ENCODE results near the gene GLI3. TPM values are rescaled to one million over a fixed set of nuclear protein-coding genes. Genes with fewer than 3 reads are reported as not detected.

The GLI3 gene
- total RNA-seq, 1 experiment from 2014 or later = 45.0 TPM

DNA sequence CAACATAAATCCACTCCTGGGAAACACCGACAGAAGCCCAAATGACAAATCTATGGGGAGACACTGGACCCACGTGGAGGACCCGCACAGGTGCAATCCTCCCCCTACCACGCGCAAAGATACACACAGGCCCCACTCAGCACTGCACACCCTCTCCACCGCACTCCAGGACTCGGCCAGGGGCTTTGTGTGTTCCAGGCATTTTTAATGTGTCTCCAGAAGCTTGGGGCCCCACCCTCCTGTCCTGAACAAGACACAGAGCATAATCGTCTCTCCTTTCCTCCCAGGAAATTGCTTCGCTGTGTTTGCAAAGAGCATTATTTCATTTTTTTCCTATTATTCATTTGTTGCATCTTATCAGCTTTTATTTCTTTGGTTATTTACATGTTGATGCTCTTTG, 82.8 kb downstream of the GLI3 start:
- Histone ChIP-seq H3K23me2 (ENCODE audit: insufficient read length, low read depth, low read length, poor library complexity, severe bottlenecking) (no peaks in the 10 kb centered on the region), H4K20me1 (ENCODE audit: control insufficient read depth, insufficient read depth, insufficient read length) (no peaks in the 10 kb centered on the region), H2BK5ac (ENCODE audit: insufficient read length, low read length) (no peak overlapping the region), H3K18ac (ENCODE audit: insufficient read length, low read depth, low read length) (no peak overlapping the region), H4K91ac (ENCODE audit: insufficient read length, low read depth, low read length) (no peak overlapping the region), H3K79me1 (ENCODE audit: insufficient read depth, low read depth, low read length, poor library complexity, severe bottlenecking) (peaks cover 2% of the 10 kb centered on the region), H2BK15ac (ENCODE audit: low read depth, low read length) (no peak overlapping the region), H2BK120ac (ENCODE audit: low read depth, low read length, poor library complexity, severe bottlenecking) (no peak overlapping the region), H3K23ac (ENCODE audit: insufficient read length, low read depth, low read length) (no peak overlapping the region), H4K8ac (replicated peaks; ENCODE audit: insufficient read length, low read depth, low read length) (no peak overlapping the region), H4K5ac (ENCODE audit: insufficient read length, low read depth, low read length) (no peak overlapping the region), H2AK5ac (ENCODE audit: insufficient read length, low read length) (no peak overlapping the region), H3K9ac (ENCODE audit: extremely low read depth, insufficient read length, low read length) (no peak overlapping the region), H3K4me1 (ENCODE audit: insufficient read depth, low read length) (peaks cover 2% of the 10 kb centered on the region; the same call in 1 of the 2 replicates), H3K9me3 (ENCODE audit: control insufficient read depth, low read depth, low read length) (no peaks in the 10 kb centered on the region), H3K4me2 (ENCODE audit: insufficient read depth, insufficient read length, low read length) (no peak overlapping the region), H3K27me3 (ENCODE audit: insufficient read depth, low read length) (no peaks in the 10 kb centered on the region), H3T11ph (ENCODE audit: low read length) (no peak overlapping the region), H3K79me2 (ENCODE audit: insufficient read depth, low read length) (no peaks in the 10 kb centered on the region), H3K27ac (ENCODE audit: insufficient read length, low read depth, low read length) (no peak overlapping the region), H2BK12ac (ENCODE audit: insufficient read length, low read depth, low read length) (no peak overlapping the region), H3K4ac (ENCODE audit: low read depth, low read length) (no peak overlapping the region), H3K14ac (ENCODE audit: insufficient read depth, low read length) (no peak overlapping the region), H2BK20ac (ENCODE audit: low read depth, low read length, poor library complexity, severe bottlenecking) (no peak overlapping the region), H2AFZ (ENCODE audit: low read length) (no peak overlapping the region), H3K56ac (ENCODE audit: insufficient read length, low read depth, low read length) (no peak overlapping the region)
- Mint-ChIP-seq H3K4me3 (no peak overlapping the region), H3K4me1 (peaks cover 35 to 38% of the 10 kb centered on the region in 2 experiments), H3K27me3 (ENCODE audit: low read depth) (no peaks in the 10 kb centered on the region), H3K27ac (peak overlapping the region; percentile 25 to 76 (median 72); a peak in 5 of 7 replicates), H3K36me3 (ENCODE audit: insufficient read depth in 1 of 3, low read depth in 3 of 3) (no peaks in the 10 kb centered on the region), H3K9me3 (no peaks in the 10 kb centered on the region)
- no peak for DNase-seq
- TF ChIP-seq, protein P1, sequence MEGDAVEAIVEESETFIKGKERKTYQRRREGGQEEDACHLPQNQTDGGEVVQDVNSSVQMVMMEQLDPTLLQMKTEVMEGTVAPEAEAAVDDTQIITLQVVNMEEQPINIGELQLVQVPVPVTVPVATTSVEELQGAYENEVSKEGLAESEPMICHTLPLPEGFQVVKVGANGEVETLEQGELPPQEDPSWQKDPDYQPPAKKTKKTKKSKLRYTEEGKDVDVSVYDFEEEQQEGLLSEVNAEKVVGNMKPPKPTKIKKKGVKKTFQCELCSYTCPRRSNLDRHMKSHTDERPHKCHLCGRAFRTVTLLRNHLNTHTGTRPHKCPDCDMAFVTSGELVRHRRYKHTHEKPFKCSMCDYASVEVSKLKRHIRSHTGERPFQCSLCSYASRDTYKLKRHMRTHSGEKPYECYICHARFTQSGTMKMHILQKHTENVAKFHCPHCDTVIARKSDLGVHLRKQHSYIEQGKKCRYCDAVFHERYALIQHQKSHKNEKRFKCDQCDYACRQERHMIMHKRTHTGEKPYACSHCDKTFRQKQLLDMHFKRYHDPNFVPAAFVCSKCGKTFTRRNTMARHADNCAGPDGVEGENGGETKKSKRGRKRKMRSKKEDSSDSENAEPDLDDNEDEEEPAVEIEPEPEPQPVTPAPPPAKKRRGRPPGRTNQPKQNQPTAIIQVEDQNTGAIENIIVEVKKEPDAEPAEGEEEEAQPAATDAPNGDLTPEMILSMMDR (conservative IDR thresholded peaks at IDR 0.05) = no peak
- no CpG with 5 or more reads among the region's 9 CpGs for WGBS (ENCODE audit: extremely low coverage, insufficient read length, low lambda C conversion rate)
